SK-N-MC (cell line): Measurements from ENCODE around the gene PHF2.
A peak's percentile ranks its signal among the peaks of the same experiment; 100 is the strongest.

Source experiments
- DNase-seq: peaks from one replicate; pipeline ENCODE4 v3.0.0-alpha.2; 2011; ENCODE audit warnings: low read depth, low spot score
- H3K27ac ChIP-seq: fragments of 200-600 bp; sonication (generic); 2 replicates; pipeline ENCODE4 v1.5.1; 2016; ENCODE audit warnings: mixed run types
- H3K36me3 ChIP-seq: fragments of 200-600 bp; sonication (generic); 2 replicates; pipeline ENCODE4 v1.6.1; 2017; ENCODE audit warnings: antibody characterized with exemption, low read length, mixed read lengths; ENCODE audit not compliant: insufficient read depth
- H3K4me3 ChIP-seq: fragments of 200-600 bp; sonication (generic); 2 replicates; pipeline ENCODE4 v1.5.1; 2016
- H3K9ac ChIP-seq: fragments of 200-600 bp; sonication (generic); 2 replicates; pipeline ENCODE4 v1.8.0; 2017; ENCODE audit warnings: mixed run types, mixed read lengths; ENCODE audit not compliant: insufficient read length
- H3K9me3 ChIP-seq: fragments of 200-600 bp; sonication (generic); 2 replicates; pipeline ENCODE4 v1.6.1; 2017; ENCODE audit warnings: low read depth, mild to moderate bottlenecking, antibody characterized with exemption, low read length, moderate library complexity, mixed read lengths
- EZH2 ChIP-seq: fragments of 200-600 bp; sonication (generic); IDR thresholded peaks from one replicate; pipeline ENCODE4 v1.6.1; 2017; ENCODE audit warnings: antibody characterized with exemption
- FOXP2 ChIP-seq: optimal IDR thresholded peaks from 2 replicates; pipeline ENCODE3; 2011; ENCODE audit warnings: mild to moderate bottlenecking, moderate library complexity; ENCODE audit not compliant: insufficient read depth; ENCODE audit errors: extremely low read length, control extremely low read depth
- POLR2AphosphoS5 ChIP-seq: IDR thresholded peaks from 2 replicates; pipeline ENCODE4 v1.6.1; 2012; ENCODE audit warnings: mild to moderate bottlenecking, low read depth, low read length, borderline replicate concordance

PHF2 gene

GRCh38 chr9:93686127-93686879 is 109.9 kb downstream of the PHF2 start:
- Histone ChIP-seq H3K36me3 (no peaks in the 10 kb centered on the region), H3K9ac (no peak overlapping the region), H3K27ac (no peak overlapping the region), H3K4me3 (no peak overlapping the region), H3K9me3 (no peaks in the 10 kb centered on the region; the same call in 1 of the 2 replicates)
- no peak for TF ChIP-seq EZH2
- TF ChIP-seq POLR2AphosphoS5: no peak
- no peak for TF ChIP-seq FOXP2
- DNase-seq: no peak

GRCh38 chr9:93686880-93687236 is 110.5 kb downstream of the PHF2 start:
- H3K9me3 ChIP-seq: no peaks in the 10 kb centered on the region; the same call in 1 of the 2 replicates
- TF ChIP-seq EZH2 (no peak), FOXP2 (no peak), POLR2AphosphoS5 (no peak)
- H3K36me3 ChIP-seq: no peaks in the 10 kb centered on the region
- H3K9ac ChIP-seq: no peak overlapping the region
- no peak for DNase-seq
- no peak overlapping the region for H3K27ac ChIP-seq
- no peak overlapping the region for H3K4me3 ChIP-seq

- no peaks in the 10 kb centered on the region; the same call in 1 of the 2 replicates for H3K9me3 ChIP-seq
- TF ChIP-seq FOXP2 (no peak), EZH2 (no peak), POLR2AphosphoS5 (no peak)
- no peak for DNase-seq
Observed at GRCh38 chr9:93690618-93691017, 114.2 kb downstream of the PHF2 start.

GRCh38 chr9:93693129-93693528 is 116.7 kb downstream of the PHF2 start:
- TF ChIP-seq FOXP2: no peak
- Histone ChIP-seq H3K9me3 (no peaks in the 10 kb centered on the region; the same call in 1 of the 2 replicates), H3K4me3 (no peak overlapping the region), H3K9ac (no peak overlapping the region), H3K36me3 (no peaks in the 10 kb centered on the region), H3K27ac (no peak overlapping the region)
- no peak for DNase-seq

More at GRCh38 chr9:93690618-93691017, 114.2 kb downstream of the PHF2 start:
- H3K27ac ChIP-seq: no peak overlapping the region
- H3K9ac ChIP-seq: no peak overlapping the region
- no peak overlapping the region for H3K4me3 ChIP-seq
- H3K36me3 ChIP-seq: no peaks in the 10 kb centered on the region

GRCh38 chr9:93697352-93698139 is 121.2 kb downstream of the PHF2 start:
- TF ChIP-seq EZH2 (no peak), POLR2AphosphoS5 (no peak), FOXP2 (peak; percentile 82)
- H3K36me3 ChIP-seq: no peaks in the 10 kb centered on the region
- H3K9ac ChIP-seq: no peak overlapping the region
- no peak for DNase-seq
- no peak overlapping the region for H3K27ac ChIP-seq
- no peaks in the 10 kb centered on the region for H3K9me3 ChIP-seq
- no peak overlapping the region for H3K4me3 ChIP-seq

GRCh38 chr9:93698140-93698908 is 121.9 kb downstream of the PHF2 start:
- Histone ChIP-seq H3K27ac (no peak overlapping the region), H3K4me3 (no peak overlapping the region), H3K9me3 (no peaks in the 10 kb centered on the region), H3K9ac (no peak overlapping the region), H3K36me3 (no peaks in the 10 kb centered on the region)
- TF ChIP-seq EZH2: no peak
- TF ChIP-seq POLR2AphosphoS5: no peak
- TF ChIP-seq FOXP2: no peak
- DNase-seq: no peak

GRCh38 chr9:93699650-93700049 is 123.3 kb downstream of the PHF2 start:
- DNase-seq: no peak

More at GRCh38 chr9:93699650-93700049, 123.3 kb downstream of the PHF2 start:
- Histone ChIP-seq H3K9ac (no peak overlapping the region), H3K9me3 (no peaks in the 10 kb centered on the region), H3K36me3 (no peaks in the 10 kb centered on the region), H3K27ac (no peak overlapping the region), H3K4me3 (no peak overlapping the region)
- no peak for TF ChIP-seq POLR2AphosphoS5
- TF ChIP-seq FOXP2: no peak
- no peak for TF ChIP-seq EZH2
